Activated naive CD8-positive, alpha-beta T cell treated with anti-CD3 and anti-CD28 coated beads, Interleukin-2, amount 50 U/mL, for 24 hours (primary cell): Measurements from ENCODE around the gene CHCHD4.

Experiments used
- ATAC-seq: fragments of 150-1000 bp; cut with Tn5 transposase; one replicate; pipeline ENCODE4 v1.10.0; 2021
- DNase-seq: peaks from one replicate; pipeline ENCODE4 v3.0.0; 2021
- H3K27ac Mint-ChIP-seq: one replicate; pipeline ENCODE4 v1.8.0; 2021; ENCODE audit warnings: mild to moderate bottlenecking, mixed read lengths
- H3K27me3 Mint-ChIP-seq: one replicate; pipeline ENCODE4 v1.8.0; 2021; ENCODE audit warnings: mixed read lengths
- H3K36me3 Mint-ChIP-seq: one replicate; pipeline ENCODE4 v1.8.0; 2021; ENCODE audit warnings: low read depth, mixed read lengths
- H3K4me1 Mint-ChIP-seq: one replicate; pipeline ENCODE4 v1.8.0; 2021; ENCODE audit warnings: mixed read lengths
- H3K4me3 Mint-ChIP-seq: one replicate; pipeline ENCODE4 v1.8.0; 2021; ENCODE audit warnings: mild to moderate bottlenecking, moderate library complexity, mixed read lengths
- H3K9me3 Mint-ChIP-seq: one replicate; pipeline ENCODE4 v1.8.0; 2021; ENCODE audit warnings: mixed read lengths

The CHCHD4 gene

GRCh38 chr3:14154276-14154675 lies 29.6 kb upstream of the CHCHD4 start:
- peak overlapping the region; percentile 2 for H3K27ac Mint-ChIP-seq
- no peak overlapping the region for H3K4me3 Mint-ChIP-seq
- H3K27me3 Mint-ChIP-seq: no peaks in the 10 kb centered on the region
- peaks cover 33% of the 10 kb centered on the region for H3K36me3 Mint-ChIP-seq
- ATAC-seq (no peak), DNase-seq (no peak)
- peaks cover 9% of the 10 kb centered on the region for H3K4me1 Mint-ChIP-seq
- H3K9me3 Mint-ChIP-seq: no peaks in the 10 kb centered on the region

GRCh38 chr3:14153663-14154062 lies 29.0 kb upstream of the CHCHD4 start:
- H3K9me3 Mint-ChIP-seq: no peaks in the 10 kb centered on the region
- ATAC-seq (no peak), DNase-seq (no peak)
- H3K36me3 Mint-ChIP-seq: peaks cover 27% of the 10 kb centered on the region
- peak overlapping the region; percentile 2 for H3K27ac Mint-ChIP-seq
- H3K4me1 Mint-ChIP-seq: peaks cover 9% of the 10 kb centered on the region
- H3K4me3 Mint-ChIP-seq: no peak overlapping the region
- no peaks in the 10 kb centered on the region for H3K27me3 Mint-ChIP-seq

GRCh38 chr3:14152963-14153355 lies 28.3 kb upstream of the CHCHD4 start:
- H3K27me3 Mint-ChIP-seq: no peaks in the 10 kb centered on the region
- no peaks in the 10 kb centered on the region for H3K9me3 Mint-ChIP-seq
- peaks cover 23% of the 10 kb centered on the region for H3K36me3 Mint-ChIP-seq
- DNase-seq: no peak
- H3K27ac Mint-ChIP-seq: peak overlapping the region; percentile 54
- no peak for ATAC-seq
- no peak overlapping the region for H3K4me3 Mint-ChIP-seq
- H3K4me1 Mint-ChIP-seq: peaks cover 9% of the 10 kb centered on the region

- Mint-ChIP-seq H3K36me3 (peaks cover 22% of the 10 kb centered on the region), H3K9me3 (no peaks in the 10 kb centered on the region), H3K27ac (no peak overlapping the region), H3K27me3 (no peaks in the 10 kb centered on the region), H3K4me3 (no peak overlapping the region), H3K4me1 (peaks cover 9% of the 10 kb centered on the region)
- DNase-seq: no peak
- ATAC-seq: peak; percentile 18
Measured at GRCh38 chr3:14152233-14152962, 27.7 kb upstream of the CHCHD4 start.

- Mint-ChIP-seq H3K4me1 (peaks cover 5% of the 10 kb centered on the region), H3K27me3 (no peaks in the 10 kb centered on the region), H3K9me3 (no peaks in the 10 kb centered on the region), H3K36me3 (peaks cover 19% of the 10 kb centered on the region), H3K27ac (no peak overlapping the region), H3K4me3 (no peak overlapping the region)
- ATAC-seq (no peak), DNase-seq (no peak)
Measured at GRCh38 chr3:14151471-14152083, 26.9 kb upstream of the CHCHD4 start.

- Mint-ChIP-seq H3K27me3 (no peaks in the 10 kb centered on the region), H3K36me3 (peaks cover 16% of the 10 kb centered on the region), H3K27ac (peak overlapping the region; percentile 17), H3K4me3 (no peak overlapping the region), H3K9me3 (no peaks in the 10 kb centered on the region), H3K4me1 (peaks cover 4% of the 10 kb centered on the region)
- DNase-seq (no peak), ATAC-seq (no peak)
Measured at GRCh38 chr3:14150491-14151230, 26.0 kb upstream of the CHCHD4 start.

- H3K36me3 Mint-ChIP-seq: peaks cover 19% of the 10 kb centered on the region
- no peak overlapping the region for H3K4me3 Mint-ChIP-seq
- ATAC-seq (no peak), DNase-seq (no peak)
- H3K27ac Mint-ChIP-seq: no peak overlapping the region
- no peaks in the 10 kb centered on the region for H3K9me3 Mint-ChIP-seq
- H3K4me1 Mint-ChIP-seq: peaks cover 7% of the 10 kb centered on the region
- H3K27me3 Mint-ChIP-seq: no peaks in the 10 kb centered on the region
Measured at GRCh38 chr3:14150078-14150477, 25.4 kb upstream of the CHCHD4 start.

GRCh38 chr3:14148041-14148985 lies 23.6 kb upstream of the CHCHD4 start:
- Mint-ChIP-seq H3K27ac (no peak overlapping the region), H3K36me3 (peaks cover 14% of the 10 kb centered on the region)

GRCh38 chr3:14147617-14148016 lies 22.9 kb upstream of the CHCHD4 start:
- ATAC-seq: no peak
- Mint-ChIP-seq H3K27ac (peak overlapping the region; percentile 55), H3K4me3 (no peak overlapping the region), H3K4me1 (peaks cover 31% of the 10 kb centered on the region), H3K27me3 (no peaks in the 10 kb centered on the region), H3K36me3 (peaks cover 14% of the 10 kb centered on the region), H3K9me3 (no peaks in the 10 kb centered on the region)
- no peak for DNase-seq

More at GRCh38 chr3:14148041-14148985, 23.6 kb upstream of the CHCHD4 start:
- Mint-ChIP-seq H3K4me3 (no peak overlapping the region), H3K4me1 (peaks cover 24% of the 10 kb centered on the region), H3K27me3 (no peaks in the 10 kb centered on the region), H3K9me3 (no peaks in the 10 kb centered on the region)
- ATAC-seq (no peak), DNase-seq (no peak)

GRCh38 chr3:14147066-14147435 lies 22.4 kb upstream of the CHCHD4 start:
- peaks cover 15% of the 10 kb centered on the region for H3K36me3 Mint-ChIP-seq
- peak overlapping the region; percentile 55 for H3K27ac Mint-ChIP-seq
- H3K4me3 Mint-ChIP-seq: no peak overlapping the region
- H3K4me1 Mint-ChIP-seq: peaks cover 36% of the 10 kb centered on the region
- H3K9me3 Mint-ChIP-seq: no peaks in the 10 kb centered on the region
- DNase-seq: no peak
- no peaks in the 10 kb centered on the region for H3K27me3 Mint-ChIP-seq
- no peak for ATAC-seq

- Mint-ChIP-seq H3K27ac (peak overlapping the region; percentile 19), H3K36me3 (peaks cover 19% of the 10 kb centered on the region)
Measured at GRCh38 chr3:14146381-14147065, 21.9 kb upstream of the CHCHD4 start.

GRCh38 chr3:14145670-14146380 lies 21.2 kb upstream of the CHCHD4 start:
- Mint-ChIP-seq H3K36me3 (peaks cover 19% of the 10 kb centered on the region), H3K4me3 (no peak overlapping the region), H3K27ac (peak overlapping the region; percentile 31), H3K4me1 (peaks cover 46% of the 10 kb centered on the region), H3K9me3 (no peaks in the 10 kb centered on the region), H3K27me3 (no peaks in the 10 kb centered on the region)
- DNase-seq (no peak), ATAC-seq (no peak)

More at GRCh38 chr3:14146381-14147065, 21.9 kb upstream of the CHCHD4 start:
- no peaks in the 10 kb centered on the region for H3K27me3 Mint-ChIP-seq
- H3K4me3 Mint-ChIP-seq: no peak overlapping the region
- H3K4me1 Mint-ChIP-seq: peaks cover 42% of the 10 kb centered on the region
- DNase-seq (no peak), ATAC-seq (no peak)
- H3K9me3 Mint-ChIP-seq: no peaks in the 10 kb centered on the region

GRCh38 chr3:14145236-14145635 lies 20.6 kb upstream of the CHCHD4 start:
- peaks cover 19% of the 10 kb centered on the region for H3K36me3 Mint-ChIP-seq
- peaks cover 49% of the 10 kb centered on the region for H3K4me1 Mint-ChIP-seq
- no peaks in the 10 kb centered on the region for H3K27me3 Mint-ChIP-seq
- ATAC-seq: no peak
- no peak for DNase-seq
- H3K27ac Mint-ChIP-seq: peak overlapping the region; percentile 88
- no peaks in the 10 kb centered on the region for H3K9me3 Mint-ChIP-seq
- H3K4me3 Mint-ChIP-seq: no peak overlapping the region
